ENCODE data around the gene NTSR2.

Gene NTSR2

GRCh38 chr2:11616097-11616687 lies 53.8 kb downstream of the NTSR2 start:
- TF ChIP-seq CTCF (conservative IDR thresholded peaks at IDR 0.05): no peak
- no peak overlapping the region for H3K27ac ChIP-seq

GRCh38 chr2:11615209-11615608 lies 54.8 kb downstream of the NTSR2 start:
- no peak for TF ChIP-seq CTCF (conservative IDR thresholded peaks at IDR 0.05)
- H3K27ac ChIP-seq: no peak overlapping the region

GRCh38 chr2:11613297-11613696 lies 56.7 kb downstream of the NTSR2 start:
- H3K27ac ChIP-seq: no peak overlapping the region
- no peak for TF ChIP-seq CTCF (conservative IDR thresholded peaks at IDR 0.05)

GRCh38 chr2:11612553-11613215 lies 57.3 kb downstream of the NTSR2 start:
- TF ChIP-seq CTCF (conservative IDR thresholded peaks at IDR 0.05): no peak
- no peak overlapping the region for H3K27ac ChIP-seq

GRCh38 chr2:11611251-11611650 lies 58.7 kb downstream of the NTSR2 start:
- H3K27ac ChIP-seq: no peak overlapping the region
- no peak for TF ChIP-seq CTCF (conservative IDR thresholded peaks at IDR 0.05)

GRCh38 chr2:11610624-11611242 lies 59.3 kb downstream of the NTSR2 start:
- no peak overlapping the region for H3K27ac ChIP-seq
- TF ChIP-seq CTCF (conservative IDR thresholded peaks at IDR 0.05): no peak

Measured in VCaP (cell line).